GM10266 (cell line): ENCODE measurements around the gene KLHL18.

Experiments
- DNase-seq: peaks from one replicate; pipeline ENCODE4 v3.0.0; 2012; ENCODE audit errors: extremely low spot score
- CTCF ChIP-seq: IDR thresholded peaks from 2 replicates; pipeline ENCODE4 v1.5.1; 2012; ENCODE audit warnings: mild to moderate bottlenecking, low read depth; ENCODE audit not compliant: control insufficient read depth, insufficient read depth; ENCODE audit errors: missing control alignments

The KLHL18 gene

GRCh38 chr3:47377186-47377585 lies 94.4 kb downstream of the KLHL18 start:
- no peak for DNase-seq
- TF ChIP-seq CTCF, result no peak

- DNase-seq, result no peak
- TF ChIP-seq CTCF, result no peak
These were observed 96.1 kb downstream of the KLHL18 start for GRCh38 chr3:47378869-47379268.

- DNase-seq, result no peak
These were observed 96.7 kb downstream of the KLHL18 start for GRCh38 chr3:47379411-47379899.

GRCh38 chr3:47380026-47380600 lies 97.4 kb downstream of the KLHL18 start:
- no peak for DNase-seq
- no peak for TF ChIP-seq CTCF

More at GRCh38 chr3:47379411-47379899, 96.7 kb downstream of the KLHL18 start:
- TF ChIP-seq CTCF, result no peak

- peak; percentile 97 for DNase-seq
- TF ChIP-seq CTCF, result no peak
These were observed 98.0 kb downstream of the KLHL18 start, which contains the start of gene PTPN23 for GRCh38 chr3:47380601-47381316. TSS of gene PTPN23 (plus strand) at chr3:47381021. CDS start at chr3:47381097, 76 bp downstream.

GRCh38 chr3:47381317-47382157 lies 98.8 kb downstream of the KLHL18 start:
- DNase-seq, result peak; percentile 84
- TF ChIP-seq CTCF, result no peak

GRCh38 chr3:47384425-47384824 lies 101.7 kb downstream of the KLHL18 start:
- TF ChIP-seq CTCF, result no peak
- no peak for DNase-seq
